K562 treated with DMSO at 1 percent for 48 hours (cell line): Measurements from ENCODE around the gene KRTAP25-1. TPM values are rescaled to one million over a fixed set of nuclear protein-coding genes. Genes with fewer than 3 reads are reported as not detected.

Experiments used
- total RNA-seq: library from RNA; unstranded; fragments of 300-600 nt; gene quantifications from 2 replicates; pipeline ENCODE4 v1.2.3, GENCODE V29; 2022; ENCODE audit warnings: low replicate concordance; ENCODE audit errors: extremely low read depth

Gene KRTAP25-1
- not detected in 2 replicates for total RNA-seq

GRCh38 chr21:30289215-30289614, at the start of gene KRTAP25-1:
TSS of gene KRTAP25-1 (minus strand) at chr21:30289514. CDS start at chr21:30289490, 24 bp downstream.

GRCh38 chr21:30337276-30337744, 48.0 kb upstream of the KRTAP25-1 start, which contains the start of gene KRTAP27-1:
TSS of gene KRTAP27-1 (minus strand) at chr21:30337694. CDS start at chr21:30337668, 26 bp downstream.

GRCh38 chr21:30320215-30320614, 30.9 kb upstream of the KRTAP25-1 start, which contains the start of gene KRTAP26-1:
TSS of gene KRTAP26-1 (minus strand) at chr21:30320315. CDS start at chr21:30320035, 280 bp downstream.

GRCh38 chr21:30282850-30283249, 6.5 kb downstream of the KRTAP25-1 start, which contains the start of gene KRTAP24-1:
TSS of gene KRTAP24-1 (minus strand) at chr21:30282950. CDS start at chr21:30282932, 18 bp downstream.

Other genes starting within 250 kb of the KRTAP25-1 start
- gene CLDN17, start 122.7 kb downstream of the KRTAP25-1 start, total RNA-seq = not detected in 2 replicates
- gene CLDN8, start 73.4 kb downstream of the KRTAP25-1 start, total RNA-seq = not detected in 2 replicates
- gene KRTAP24-1, start 6.6 kb downstream of the KRTAP25-1 start, total RNA-seq = not detected in 2 replicates
- not detected in 2 replicates for gene KRTAP26-1, start 30.8 kb upstream of the KRTAP25-1 start, total RNA-seq
- gene KRTAP27-1, start 48.2 kb upstream of the KRTAP25-1 start, total RNA-seq = not detected in 2 replicates
- not detected in 2 replicates for gene KRTAP23-1, start 59.1 kb upstream of the KRTAP25-1 start, total RNA-seq
- gene KRTAP13-2, start 82.8 kb upstream of the KRTAP25-1 start, total RNA-seq = not detected in 2 replicates
- gene KRTAP13-1, start 106.5 kb upstream of the KRTAP25-1 start, total RNA-seq = not detected in 2 replicates
- gene KRTAP13-3, start 136.4 kb upstream of the KRTAP25-1 start, total RNA-seq = not detected in 2 replicates
- not detected in 2 replicates for gene KRTAP13-4, start 140.7 kb upstream of the KRTAP25-1 start, total RNA-seq
- gene KRTAP15-1, start 150.8 kb upstream of the KRTAP25-1 start, total RNA-seq = not detected in 2 replicates
- gene KRTAP19-1, start 190.9 kb upstream of the KRTAP25-1 start, total RNA-seq = not detected in 2 replicates
- gene KRTAP19-2, start 197.9 kb upstream of the KRTAP25-1 start, total RNA-seq = not detected in 2 replicates
- not detected in 2 replicates for gene KRTAP19-3, start 202.5 kb upstream of the KRTAP25-1 start, total RNA-seq
- not detected in 2 replicates for gene KRTAP19-4, start 207.7 kb upstream of the KRTAP25-1 start, total RNA-seq
- not detected in 2 replicates for gene KRTAP19-5, start 212.6 kb upstream of the KRTAP25-1 start, total RNA-seq